Measurements from ENCODE around the gene PTPRR. TPM values are rescaled to one million over a fixed set of nuclear protein-coding genes. Genes with fewer than 3 reads are reported as not detected.

The PTPRR gene
- total RNA-seq, 1 donor from 2014 or later: 1.4 TPM

DNA sequence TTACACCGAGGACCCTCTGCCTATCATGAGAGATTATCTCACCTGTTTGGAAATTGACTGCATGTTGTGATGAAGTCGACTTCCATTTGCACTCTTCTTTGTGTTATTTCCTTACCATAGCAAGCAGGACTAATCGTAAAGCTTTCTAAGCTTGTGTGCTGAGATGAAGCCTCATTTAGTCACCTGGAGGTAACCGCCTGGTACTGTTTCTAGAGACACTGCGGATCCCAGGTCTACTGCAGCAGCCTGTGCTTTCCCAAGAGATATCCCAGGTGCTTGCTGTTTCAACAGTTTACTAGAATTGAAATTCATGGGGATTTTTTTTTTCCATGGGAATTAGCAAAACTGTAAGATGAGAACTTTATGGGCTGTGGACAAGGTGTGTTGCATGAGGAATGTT lies 131.8 kb downstream of the PTPRR start:
- H3K27me3 ChIP-seq (ENCODE audit: low read depth): no peaks in the 10 kb centered on the region
- intact Hi-C loops (cut with DNase I): no loop called here
- no peaks in the 10 kb centered on the region for H3K4me1 ChIP-seq
- ATAC-seq (no peak), DNase-seq (no peak)
- H3K27ac ChIP-seq: no peak overlapping the region
- H3K36me3 ChIP-seq: no peaks in the 10 kb centered on the region
- H3K9me3 ChIP-seq: no peaks in the 10 kb centered on the region
- TF ChIP-seq, protein P1, sequence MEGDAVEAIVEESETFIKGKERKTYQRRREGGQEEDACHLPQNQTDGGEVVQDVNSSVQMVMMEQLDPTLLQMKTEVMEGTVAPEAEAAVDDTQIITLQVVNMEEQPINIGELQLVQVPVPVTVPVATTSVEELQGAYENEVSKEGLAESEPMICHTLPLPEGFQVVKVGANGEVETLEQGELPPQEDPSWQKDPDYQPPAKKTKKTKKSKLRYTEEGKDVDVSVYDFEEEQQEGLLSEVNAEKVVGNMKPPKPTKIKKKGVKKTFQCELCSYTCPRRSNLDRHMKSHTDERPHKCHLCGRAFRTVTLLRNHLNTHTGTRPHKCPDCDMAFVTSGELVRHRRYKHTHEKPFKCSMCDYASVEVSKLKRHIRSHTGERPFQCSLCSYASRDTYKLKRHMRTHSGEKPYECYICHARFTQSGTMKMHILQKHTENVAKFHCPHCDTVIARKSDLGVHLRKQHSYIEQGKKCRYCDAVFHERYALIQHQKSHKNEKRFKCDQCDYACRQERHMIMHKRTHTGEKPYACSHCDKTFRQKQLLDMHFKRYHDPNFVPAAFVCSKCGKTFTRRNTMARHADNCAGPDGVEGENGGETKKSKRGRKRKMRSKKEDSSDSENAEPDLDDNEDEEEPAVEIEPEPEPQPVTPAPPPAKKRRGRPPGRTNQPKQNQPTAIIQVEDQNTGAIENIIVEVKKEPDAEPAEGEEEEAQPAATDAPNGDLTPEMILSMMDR (IDR thresholded peaks at IDR 0.05): no peak
- no peak overlapping the region for H3K4me3 ChIP-seq

DNA sequence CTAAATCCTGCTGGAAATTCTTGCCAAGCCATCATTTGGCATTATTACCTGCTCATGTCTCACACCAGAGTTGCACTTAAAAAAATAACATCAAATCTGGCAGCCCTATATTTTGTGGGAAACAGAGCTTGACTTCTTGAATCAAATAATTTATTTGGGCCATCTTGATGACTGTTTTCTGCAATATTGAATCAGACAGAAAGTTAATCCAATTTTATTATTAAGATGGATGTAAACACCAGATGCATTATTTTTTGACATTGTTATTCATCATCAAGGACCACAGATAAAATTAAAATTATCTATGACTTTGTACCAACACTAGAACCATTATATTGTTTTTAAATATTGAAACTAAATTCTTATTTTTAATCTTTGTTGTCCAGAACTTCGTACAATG lies 132.9 kb downstream of the PTPRR start:
- TF ChIP-seq, protein P1 (IDR thresholded peaks at IDR 0.05): no peak
- no peak for DNase-seq
- intact Hi-C loops (cut with DNase I): no loop called here

DNA sequence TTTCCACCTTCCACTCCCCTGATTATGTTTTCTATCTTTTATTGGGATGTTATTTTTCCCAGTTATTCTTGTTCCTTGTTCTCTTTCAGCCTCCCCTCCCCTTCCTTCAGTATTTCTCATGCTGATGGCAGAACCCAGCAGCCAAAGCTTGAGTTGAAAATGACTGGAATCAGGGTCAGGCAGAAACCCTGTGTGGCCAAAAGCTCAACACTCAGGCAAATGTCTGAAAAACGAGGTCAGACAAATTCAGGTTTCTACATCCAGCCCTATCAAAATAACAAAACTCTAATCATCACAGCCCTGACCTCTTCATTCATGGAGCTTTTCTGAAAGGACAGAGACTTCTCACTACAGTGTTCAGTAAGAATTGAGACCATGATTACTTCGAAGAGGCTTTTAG lies 134.6 kb downstream of the PTPRR start:
- no peaks in the 10 kb centered on the region for H3K4me1 ChIP-seq
- TF ChIP-seq, protein P1 (IDR thresholded peaks at IDR 0.05): no peak
- no peaks in the 10 kb centered on the region for H3K27me3 ChIP-seq (ENCODE audit: low read depth)
- intact Hi-C loops (cut with DNase I): no loop called here
- H3K27ac ChIP-seq: no peak overlapping the region
- DNase-seq (no peak), ATAC-seq (no peak)
- no peaks in the 10 kb centered on the region for H3K9me3 ChIP-seq
- no peaks in the 10 kb centered on the region for H3K36me3 ChIP-seq
- no peak overlapping the region for H3K4me3 ChIP-seq

More for the DNA sequence above, 132.9 kb downstream of the PTPRR start:
- Histone ChIP-seq H3K4me1 (no peaks in the 10 kb centered on the region), H3K27ac (no peak overlapping the region), H3K4me3 (no peak overlapping the region), H3K27me3 (ENCODE audit: low read depth) (no peaks in the 10 kb centered on the region), H3K9me3 (no peaks in the 10 kb centered on the region), H3K36me3 (no peaks in the 10 kb centered on the region)
- no peak for ATAC-seq

DNA sequence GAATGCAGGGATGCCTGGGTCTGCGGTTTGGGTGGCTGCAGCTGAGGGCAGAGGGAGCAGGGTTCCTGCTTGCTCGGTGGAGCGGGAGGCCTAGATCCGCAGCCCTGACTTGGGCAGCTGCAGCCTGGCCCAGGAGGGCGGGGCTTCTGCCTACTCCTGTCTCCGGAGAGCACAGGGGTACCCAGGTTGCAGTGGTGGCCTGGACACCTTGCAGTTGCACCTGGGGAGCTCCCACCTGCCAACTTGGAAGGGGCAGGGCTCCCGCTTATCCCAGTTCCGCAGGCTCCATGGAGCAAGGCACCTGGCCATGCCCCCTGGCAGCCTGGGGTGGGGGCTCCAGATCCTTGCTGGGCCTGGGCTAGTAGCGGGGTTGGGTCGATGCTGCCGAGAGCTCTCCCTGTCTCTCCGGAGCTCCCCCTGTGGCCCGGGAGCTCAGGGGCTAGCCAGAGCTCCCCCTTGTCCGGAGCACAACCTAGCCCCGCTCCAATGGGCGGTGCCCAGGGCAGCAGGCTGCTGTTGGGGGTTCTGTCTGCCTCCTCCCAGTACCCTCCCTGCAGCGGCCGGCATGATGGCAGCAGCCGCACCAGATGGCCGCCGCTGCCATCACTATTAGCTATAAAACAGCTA lies 136.4 kb downstream of the PTPRR start:
- H3K27ac ChIP-seq: no peak overlapping the region
- peak in 1 of 2 donors; percentile 30 for ATAC-seq
- no peaks in the 10 kb centered on the region for H3K4me1 ChIP-seq
- intact Hi-C loops (cut with DNase I): no loop called here
- H3K4me3 ChIP-seq: no peak overlapping the region
- no peaks in the 10 kb centered on the region for H3K27me3 ChIP-seq (ENCODE audit: low read depth)
- no peaks in the 10 kb centered on the region for H3K36me3 ChIP-seq
- H3K9me3 ChIP-seq: no peaks in the 10 kb centered on the region
- TF ChIP-seq, protein P1 (IDR thresholded peaks at IDR 0.05): no peak
- no peak for DNase-seq

DNA sequence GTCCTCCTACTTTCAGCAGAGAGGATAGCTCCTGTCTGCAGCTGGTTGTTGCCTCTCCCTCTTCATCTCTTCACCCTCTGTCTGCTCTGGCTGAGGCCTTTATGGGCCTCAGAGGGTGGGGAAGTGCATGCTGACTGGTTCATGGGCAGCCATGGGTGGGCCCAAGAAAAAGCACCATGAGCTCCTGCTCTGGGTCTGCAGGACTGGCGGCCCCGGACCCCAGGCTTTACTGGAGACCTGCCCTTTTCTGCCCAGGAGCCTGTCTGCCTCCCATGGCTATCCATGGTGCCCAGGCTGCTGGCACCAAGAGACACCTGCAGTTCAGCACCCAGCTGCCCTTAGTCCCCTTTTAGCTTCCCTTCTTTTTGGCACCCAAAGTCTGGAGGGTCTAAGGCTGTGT lies 137.1 kb downstream of the PTPRR start:
- Histone ChIP-seq H3K27me3 (ENCODE audit: low read depth) (no peaks in the 10 kb centered on the region), H3K4me3 (no peak overlapping the region), H3K9me3 (no peaks in the 10 kb centered on the region), H3K27ac (no peak overlapping the region), H3K36me3 (no peaks in the 10 kb centered on the region), H3K4me1 (no peaks in the 10 kb centered on the region)
- intact Hi-C loops (cut with DNase I): no loop called here
- DNase-seq (no peak), ATAC-seq (peak in 1 of 2 donors; percentile 11)
- TF ChIP-seq, protein P1 (IDR thresholded peaks at IDR 0.05): no peak
